Lung (tissue), 12 donors: Measurements from ENCODE around the gene DDX53. TPM values are rescaled to one million over a fixed set of nuclear protein-coding genes. Genes with fewer than 3 reads are reported as not detected.

Experiments used
- ATAC-seq: fragments of 200-7000 bp; cut with Tn5 transposase; one replicate; pipeline ENCODE4 v1.9.1; 2020; ENCODE audit warnings: moderate number of reproducible peaks; ENCODE audit not compliant: insufficient read depth, low FRiP score
- DNase-seq, 3 donors: peaks; one replicate each; pipeline ENCODE4 v3.0.0-alpha.2; 2013 to 2017
- H3K27ac ChIP-seq, 2 donors: one replicate each; pipeline ENCODE4 v1.5.1; 2013; ENCODE audit warnings: mild to moderate bottlenecking in 2 of 2, moderate library complexity in 2 of 2, control low read depth in 1 of 2, inconsistent platforms in 1 of 2, low read depth in 1 of 2, low read length in 1 of 2
- H3K27me3 ChIP-seq, 3 donors: one replicate each; pipeline ENCODE4 v1.5.1; 2013; ENCODE audit warnings: low read length in 2 of 3; ENCODE audit not compliant: control insufficient read depth in 3 of 3, insufficient read depth in 3 of 3
- H3K36me3 ChIP-seq, 4 donors: one replicate each; pipeline ENCODE4 v1.5.1; 2013; ENCODE audit warnings: low read length in 4 of 4, mild to moderate bottlenecking in 1 of 4, moderate library complexity in 1 of 4; ENCODE audit not compliant: control insufficient read depth in 4 of 4, insufficient read depth in 4 of 4
- H3K4me1 ChIP-seq, 5 donors: one replicate each; pipeline ENCODE4 v1.5.1; 2013; ENCODE audit warnings: low read length in 5 of 5, mild to moderate bottlenecking in 2 of 5, moderate library complexity in 1 of 5; ENCODE audit not compliant: control insufficient read depth in 5 of 5, insufficient read depth in 5 of 5
- H3K4me3 ChIP-seq: one replicate; pipeline ENCODE4 v1.5.1; 2013; ENCODE audit warnings: mild to moderate bottlenecking, control low read depth, moderate library complexity
- H3K9ac ChIP-seq, 2 donors: one replicate each; pipeline ENCODE4 v1.5.1; 2013; ENCODE audit warnings: low read length in 2 of 2, control low read depth in 1 of 2; ENCODE audit not compliant: insufficient read depth in 1 of 2
- H3K9me3 ChIP-seq, 4 donors: one replicate each; pipeline ENCODE4 v1.5.1; 2013; ENCODE audit warnings: low read length in 3 of 4, mild to moderate bottlenecking in 1 of 4, moderate library complexity in 1 of 4; ENCODE audit not compliant: control insufficient read depth in 4 of 4, insufficient read depth in 3 of 4
- CTCF ChIP-seq: IDR thresholded peaks from 2 replicates; pipeline ENCODE4 v1.5.1; 2012; ENCODE audit warnings: mild to moderate bottlenecking; ENCODE audit errors: control extremely low read depth, extremely low read depth
- WGBS, 2 donors: extraction: QIAGEN DNeasy Blood & Tissue Kit; methylation state at CpG; one replicate each; pipeline ENCODE4 v1.1.7; 2013; 5-methylcytosine and 5-hydroxymethylcytosine counted together
- polyA plus RNA-seq, 2 donors: library from polyadenylated mRNA; stranded (reverse); fragments of 200-250 nt; gene quantifications; one replicate each; pipeline ENCODE4 v1.2.1, GENCODE V29; 2013
- total RNA-seq, 2 donors: library from RNA; depleted of rRNA in 1 of 2; stranded (reverse); fragments of >200 nt in 1 of 2; gene quantifications; one replicate each; pipeline ENCODE4 v1.2.1, GENCODE V29; 2014 to 2021
- donor health status: control.
- donor health status: control.
- donor health status: Bipolar disorder and iron deficiency.
- donor health status: healthy.
- donor health status: DM: yes; HTN: yes; CAD: no.

The DDX53 gene
- total and polyA plus RNA-seq, 4 donors: not detected

- H3K9ac ChIP-seq: no peak overlapping the region
- DNase-seq (peak in 1 of 3 donors; percentile 2), ATAC-seq (no peak)
- H3K4me3 ChIP-seq: no peak overlapping the region
- TF ChIP-seq CTCF: no peak
- peaks cover 0 to 3% (median 0%) of the 10 kb centered on the region in 3 donors for H3K27me3 ChIP-seq
- no peaks in the 10 kb centered on the region for H3K9me3 ChIP-seq
- H3K36me3 ChIP-seq: no peaks in the 10 kb centered on the region
- H3K27ac ChIP-seq: no peak overlapping the region
- WGBS, 2 donors: 60 to 67% methylated on average over 1 of the region's 1 CpG
- peaks cover 0 to 7% (median 0%) of the 10 kb centered on the region in 5 donors for H3K4me1 ChIP-seq
Measured at GRCh38 chrX:23012636-23013035, 12.9 kb downstream of the DDX53 start.

GRCh38 chrX:23013366-23013765 lies 13.6 kb downstream of the DDX53 start:
- ATAC-seq (no peak), DNase-seq (no peak)
- Histone ChIP-seq H3K36me3 (no peaks in the 10 kb centered on the region), H3K4me1 (peaks cover 0 to 7% (median 0%) of the 10 kb centered on the region in 5 donors), H3K4me3 (no peak overlapping the region), H3K9ac (no peak overlapping the region), H3K27me3 (peaks cover 0 to 3% (median 0%) of the 10 kb centered on the region in 3 donors), H3K9me3 (no peaks in the 10 kb centered on the region), H3K27ac (no peak overlapping the region)
- WGBS, 2 donors: 81 to 83% methylated on average over 2 of the region's 2 CpGs
- no peak for TF ChIP-seq CTCF

- WGBS, 2 donors: 70 to 91% methylated on average over 3 of the region's 3 CpGs
- Histone ChIP-seq H3K9ac (no peak overlapping the region), H3K9me3 (no peaks in the 10 kb centered on the region), H3K27me3 (peaks cover 0 to 5% (median under 1%) of the 10 kb centered on the region in 3 donors), H3K27ac (no peak overlapping the region), H3K36me3 (no peaks in the 10 kb centered on the region), H3K4me3 (no peak overlapping the region), H3K4me1 (no peaks in the 10 kb centered on the region)
- DNase-seq (no peak), ATAC-seq (no peak)
- no peak for TF ChIP-seq CTCF
Measured at GRCh38 chrX:23031600-23031999, 31.8 kb downstream of the DDX53 start.

- DNase-seq (no peak), ATAC-seq (no peak)
- no peak overlapping the region for H3K27ac ChIP-seq
- no peaks in the 10 kb centered on the region for H3K36me3 ChIP-seq
- H3K4me3 ChIP-seq: no peak overlapping the region
- H3K9ac ChIP-seq: no peak overlapping the region
- WGBS, 2 donors: 74 to 92% methylated on average over 3 of the region's 3 CpGs
- H3K27me3 ChIP-seq: peaks cover 0 to 2% (median 2%) of the 10 kb centered on the region in 3 donors
- H3K4me1 ChIP-seq: no peaks in the 10 kb centered on the region
- H3K9me3 ChIP-seq: no peaks in the 10 kb centered on the region
- no peak for TF ChIP-seq CTCF
Measured at GRCh38 chrX:23035493-23035892, 35.7 kb downstream of the DDX53 start.
